SK-N-SH treated with all-trans-retinoic acid at 6 μM for 48 hours (cell line): ENCODE results near the gene PYCR2.
"Not testable (repeated sequence)": the region's sequence is repeated elsewhere in the genome, so short reads cannot be mapped to it uniquely, and the experiment has no call there.

Experiments
- ATAC-seq: fragments of 200-7000 bp; cut with Tn5 transposase; 3 replicates; pipeline ENCODE4 v1.9.1; 2020; ENCODE audit warnings: mild to moderate bottlenecking, moderate library complexity
- ARNTL ChIP-seq: fragments of 450-650 bp; formaldehyde crosslinking; IDR thresholded peaks from 2 replicates; pipeline ENCODE4 v1.5.0; 2020; ENCODE audit warnings: low read depth, mild to moderate bottlenecking, moderate library complexity, borderline replicate concordance
- BACH2 ChIP-seq: fragments of 250-450 bp; sonication (Bioruptor Pico); IDR thresholded peaks from 2 replicates; pipeline ENCODE4 v1.9.0; 2021; ENCODE audit warnings: mild to moderate bottlenecking, borderline replicate concordance
- CREB5 ChIP-seq: fragments of 250-450 bp; sonication (Bioruptor Pico); IDR thresholded peaks from 2 replicates; pipeline ENCODE4 v1.5.1; 2020; ENCODE audit warnings: low read depth, mild to moderate bottlenecking, moderate library complexity
- CSDC2 ChIP-seq: fragments of 250-450 bp; sonication (Bioruptor Pico); IDR thresholded peaks from 2 replicates; pipeline ENCODE4 v1.5.0; 2020; ENCODE audit warnings: mild to moderate bottlenecking, moderate library complexity
- GLIS3 ChIP-seq: fragments of 250-450 bp; sonication (Bioruptor Pico); IDR thresholded peaks from 2 replicates; pipeline ENCODE4 v1.5.0; 2020; ENCODE audit warnings: mild to moderate bottlenecking, moderate library complexity
- ISL1 ChIP-seq: fragments of 250-450 bp; sonication (Bioruptor Pico); IDR thresholded peaks from 2 replicates; pipeline ENCODE4 v2.1.2; 2022; ENCODE audit warnings: mild to moderate bottlenecking, moderate library complexity
- PATZ1 ChIP-seq: fragments of 250-450 bp; sonication (Bioruptor Pico); IDR thresholded peaks from 2 replicates; pipeline ENCODE4 v1.8.0; 2020; ENCODE audit warnings: mild to moderate bottlenecking, moderate library complexity, borderline replicate concordance
- SNAI2 ChIP-seq: fragments of 250-450 bp; sonication (Bioruptor Pico); IDR thresholded peaks from 2 replicates; pipeline ENCODE4 v1.5.0; 2020; ENCODE audit warnings: mild to moderate bottlenecking, moderate library complexity
- TCF4 ChIP-seq: fragments of 250-450 bp; sonication (Bioruptor Pico); IDR thresholded peaks from 2 replicates; pipeline ENCODE4 v1.8.0; 2021; ENCODE audit warnings: mild to moderate bottlenecking, moderate library complexity, borderline replicate concordance
- TOX ChIP-seq: fragments of 250-450 bp; sonication (Bioruptor Pico); IDR thresholded peaks from 2 replicates; pipeline ENCODE4 v1.8.0; 2021; ENCODE audit warnings: mild to moderate bottlenecking, moderate library complexity, borderline replicate concordance
- ZC3H10 ChIP-seq: fragments of 250-450 bp; sonication (Bioruptor Pico); IDR thresholded peaks from 2 replicates; pipeline ENCODE4 v1.5.1; 2021; ENCODE audit warnings: mild to moderate bottlenecking, moderate library complexity
- ZFP3 ChIP-seq: fragments of 250-450 bp; sonication (Bioruptor Pico); IDR thresholded peaks from 2 replicates; pipeline ENCODE4 v1.5.0; 2020; ENCODE audit warnings: mild to moderate bottlenecking, moderate library complexity
- ZFP30 ChIP-seq: fragments of 450-650 bp; formaldehyde crosslinking; IDR thresholded peaks from 2 replicates; pipeline ENCODE4 v1.5.0; 2022; ENCODE audit warnings: mild to moderate bottlenecking, moderate library complexity
- ZNF565 ChIP-seq: fragments of 450-650 bp; formaldehyde crosslinking; conservative IDR thresholded peaks from 2 replicates; pipeline ENCODE4 v1.5.0; 2020; ENCODE audit warnings: low read depth, mild to moderate bottlenecking, moderate library complexity
- ZNF70 ChIP-seq: fragments of 450-650 bp; formaldehyde crosslinking; IDR thresholded peaks from 2 replicates; pipeline ENCODE4 v1.5.0; 2020; ENCODE audit warnings: mild to moderate bottlenecking, moderate library complexity
- ZNF8 ChIP-seq: fragments of 450-650 bp; formaldehyde crosslinking; IDR thresholded peaks from 2 replicates; pipeline ENCODE4 v1.5.0; 2020; ENCODE audit warnings: mild to moderate bottlenecking, moderate library complexity
- TF ChIP-seq, protein P1 (sequence below): fragments of 250-450 bp; sonication (Bioruptor Pico); IDR thresholded peaks from 2 replicates; pipeline ENCODE4 v1.5.0; 2020; ENCODE audit warnings: mild to moderate bottlenecking, moderate library complexity

Gene PYCR2

DNA sequence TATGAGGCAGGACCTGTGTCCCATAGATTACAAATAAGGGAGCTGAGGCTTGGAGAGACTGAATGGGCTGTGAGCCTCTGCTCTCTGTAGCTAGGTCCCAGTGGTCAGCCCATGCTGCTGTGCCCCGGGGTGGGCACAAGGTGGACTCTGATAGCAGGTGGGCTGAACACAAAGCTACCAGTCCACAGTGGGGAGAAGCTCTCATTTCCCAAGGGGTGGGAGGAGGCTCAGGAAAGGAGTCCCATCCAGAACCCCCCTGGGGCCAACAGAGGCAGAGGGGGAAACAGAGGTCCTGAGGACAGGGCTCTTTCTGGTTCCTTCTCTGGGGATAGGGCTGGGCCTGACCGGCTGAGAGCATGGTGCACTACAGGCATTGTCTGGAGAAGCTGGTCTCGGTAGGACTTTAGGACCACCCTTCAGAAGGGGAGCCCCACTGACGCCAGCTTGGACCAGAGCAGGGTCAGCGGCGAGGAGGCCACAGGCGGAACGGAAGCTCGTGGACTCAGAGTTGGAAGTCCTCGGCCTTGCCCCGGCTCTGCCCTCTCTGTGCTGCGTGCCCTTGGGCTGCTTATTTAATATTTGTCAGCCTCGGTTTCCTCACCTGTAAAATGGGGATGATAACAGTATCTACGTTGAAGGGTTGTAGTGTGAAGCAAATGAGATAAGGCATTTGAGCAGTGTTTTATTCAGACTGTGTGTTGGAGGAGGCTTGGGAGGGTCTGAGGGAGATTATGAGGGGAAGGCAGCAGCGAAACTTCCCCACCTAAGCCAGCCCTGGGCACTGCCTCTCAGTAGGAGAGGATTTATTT lies 48.5 kb upstream of the PYCR2 start:
- no peak for ATAC-seq
- no peak for TF ChIP-seq GLIS3 (CRISPR knock-in tag)
- TF ChIP-seq CREB5 (CRISPR knock-in tag), result no peak
- TF ChIP-seq, protein P1, sequence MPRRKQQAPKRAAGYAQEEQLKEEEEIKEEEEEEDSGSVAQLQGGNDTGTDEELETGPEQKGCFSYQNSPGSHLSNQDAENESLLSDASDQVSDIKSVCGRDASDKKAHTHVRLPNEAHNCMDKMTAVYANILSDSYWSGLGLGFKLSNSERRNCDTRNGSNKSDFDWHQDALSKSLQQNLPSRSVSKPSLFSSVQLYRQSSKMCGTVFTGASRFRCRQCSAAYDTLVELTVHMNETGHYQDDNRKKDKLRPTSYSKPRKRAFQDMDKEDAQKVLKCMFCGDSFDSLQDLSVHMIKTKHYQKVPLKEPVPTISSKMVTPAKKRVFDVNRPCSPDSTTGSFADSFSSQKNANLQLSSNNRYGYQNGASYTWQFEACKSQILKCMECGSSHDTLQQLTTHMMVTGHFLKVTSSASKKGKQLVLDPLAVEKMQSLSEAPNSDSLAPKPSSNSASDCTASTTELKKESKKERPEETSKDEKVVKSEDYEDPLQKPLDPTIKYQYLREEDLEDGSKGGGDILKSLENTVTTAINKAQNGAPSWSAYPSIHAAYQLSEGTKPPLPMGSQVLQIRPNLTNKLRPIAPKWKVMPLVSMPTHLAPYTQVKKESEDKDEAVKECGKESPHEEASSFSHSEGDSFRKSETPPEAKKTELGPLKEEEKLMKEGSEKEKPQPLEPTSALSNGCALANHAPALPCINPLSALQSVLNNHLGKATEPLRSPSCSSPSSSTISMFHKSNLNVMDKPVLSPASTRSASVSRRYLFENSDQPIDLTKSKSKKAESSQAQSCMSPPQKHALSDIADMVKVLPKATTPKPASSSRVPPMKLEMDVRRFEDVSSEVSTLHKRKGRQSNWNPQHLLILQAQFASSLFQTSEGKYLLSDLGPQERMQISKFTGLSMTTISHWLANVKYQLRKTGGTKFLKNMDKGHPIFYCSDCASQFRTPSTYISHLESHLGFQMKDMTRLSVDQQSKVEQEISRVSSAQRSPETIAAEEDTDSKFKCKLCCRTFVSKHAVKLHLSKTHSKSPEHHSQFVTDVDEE (CRISPR knock-in tag), result no peak
- no peak for TF ChIP-seq BACH2
- no peak for TF ChIP-seq ZNF8 (CRISPR knock-in tag)

- ATAC-seq, result not testable (repeated sequence)
Observed at GRCh38 chr1:225970592-225971157, 46.6 kb upstream of the PYCR2 start.

DNA sequence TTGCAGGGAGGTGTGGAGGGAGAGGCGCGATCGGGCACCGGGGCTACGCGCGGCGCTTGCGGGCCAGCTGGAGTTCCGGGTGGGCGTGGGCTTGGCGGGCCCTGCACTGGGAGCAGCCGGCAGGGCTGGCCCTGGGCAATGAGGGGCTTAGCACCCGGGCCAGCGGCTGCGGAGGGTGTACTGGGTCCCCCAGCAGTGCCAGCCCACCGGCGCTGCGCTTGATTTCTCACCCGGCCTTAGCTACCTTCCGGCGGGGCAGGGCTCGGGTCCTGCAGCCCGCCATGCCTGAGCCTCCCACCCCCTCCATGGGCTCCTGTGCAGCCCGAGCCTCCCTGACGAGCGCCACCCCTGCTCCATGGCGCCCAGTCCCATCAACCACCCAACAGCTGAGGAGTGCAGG lies 45.7 kb upstream of the PYCR2 start:
- ATAC-seq, result not testable (repeated sequence)

DNA sequence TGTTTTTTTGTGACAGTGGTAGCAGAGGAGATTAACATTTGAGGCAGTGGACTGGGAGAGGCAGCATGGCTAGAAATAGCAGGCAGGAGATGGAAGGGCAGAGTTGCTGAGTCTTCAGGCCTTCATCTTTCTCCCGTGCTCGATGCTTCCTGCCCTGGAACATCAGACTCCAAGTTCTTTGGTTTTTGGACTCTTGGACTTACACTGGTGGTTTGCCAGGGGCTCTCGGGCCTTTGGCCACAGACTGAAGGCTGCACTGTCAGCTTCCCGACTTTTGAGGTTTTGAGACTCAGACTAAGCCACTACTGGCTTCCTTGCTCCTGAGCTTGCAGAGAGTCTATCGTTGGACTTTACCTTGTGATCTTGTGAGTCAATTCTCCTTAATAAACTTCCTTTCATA lies 41.2 kb upstream of the PYCR2 start:
- TF ChIP-seq ARNTL (CRISPR knock-in tag) (no peak), ZFP3 (CRISPR knock-in tag) (no peak), ZNF8 (CRISPR knock-in tag) (no peak), ZFP30 (no peak), ZNF565 (CRISPR knock-in tag) (no peak), ZNF70 (no peak)
- no peak for ATAC-seq

DNA sequence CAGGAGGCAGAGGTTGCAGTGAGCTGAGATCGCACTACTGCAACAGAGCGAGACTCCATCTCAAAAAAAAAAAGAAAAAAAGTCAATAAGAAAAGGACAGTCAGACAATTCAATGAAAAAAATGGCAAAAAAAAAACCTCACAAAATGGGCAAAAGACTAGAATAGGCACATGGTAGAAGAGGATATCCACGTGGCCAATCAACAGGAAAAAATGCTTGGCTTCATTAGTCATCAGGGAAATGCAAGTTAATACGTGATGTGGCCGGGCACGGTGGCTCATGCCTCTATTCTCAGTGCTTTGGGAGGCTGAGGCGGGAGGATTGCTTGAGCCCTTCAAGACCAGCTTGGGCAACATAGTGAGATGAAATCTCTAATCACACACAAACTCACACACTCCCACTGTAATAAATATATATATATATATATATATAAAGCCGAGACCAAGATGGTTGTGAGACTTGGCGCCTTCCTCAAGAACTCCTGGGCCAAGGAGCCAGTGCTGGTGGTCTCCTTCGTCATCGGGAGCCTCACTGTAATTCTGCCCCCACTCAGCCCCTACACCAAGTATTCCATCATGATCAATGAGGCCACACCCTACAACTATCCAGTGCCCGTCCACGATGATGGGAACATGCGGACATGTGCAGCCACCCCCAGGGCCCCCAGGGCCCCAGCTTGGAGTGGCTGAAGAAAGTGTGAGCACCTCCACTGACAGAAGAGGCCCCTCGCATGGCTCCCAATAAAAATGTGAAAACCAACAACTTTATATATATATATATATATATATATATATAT lies 39.9 kb upstream of the PYCR2 start:
- no peak for ATAC-seq
- TF ChIP-seq SNAI2 (no peak), PATZ1 (no peak), GLIS3 (CRISPR knock-in tag) (no peak)

GRCh38 chr1:225962440-225962975 lies 38.5 kb upstream of the PYCR2 start:
- TF ChIP-seq, protein P1 (CRISPR knock-in tag), result no peak
- TF ChIP-seq ISL1 (CRISPR knock-in tag) (no peak), TOX (CRISPR knock-in tag) (no peak), ARNTL (CRISPR knock-in tag) (no peak), ZC3H10 (no peak), TCF4 (no peak), CSDC2 (CRISPR knock-in tag) (no peak), CREB5 (CRISPR knock-in tag) (no peak)
- ATAC-seq, result peak; percentile 88
